GM12878 (cell line): Measurements from ENCODE around the gene SBF1.

Experiments
- CREM ChIP-seq: IDR thresholded peaks from 2 replicates; pipeline ENCODE4 v1.6.1; 2014; ENCODE audit warnings: antibody characterized with exemption, low read depth
- EP300 ChIP-seq, 2 experiments: fragments of 150-350 bp in 1 of 2; IDR thresholded peaks; 2 replicates each; pipeline ENCODE4 v1.6.1; 2011 to 2012; ENCODE audit warnings: low read depth in 2 of 2, low read length in 2 of 2, borderline replicate concordance in 1 of 2, improper control_type of control experiment in 1 of 2, inconsistent platforms in 1 of 2; ENCODE audit not compliant: control insufficient read depth in 1 of 2
- JUND ChIP-seq: IDR thresholded peaks from 2 replicates; pipeline ENCODE4 v1.6.1; 2012; ENCODE audit warnings: low read depth, mild to moderate bottlenecking, low read length, improper control_type of control experiment, moderate library complexity
- MEF2A ChIP-seq: IDR thresholded peaks from 2 replicates; pipeline ENCODE4 v1.6.1; 2011; ENCODE audit warnings: low read depth, mild to moderate bottlenecking, low read length, moderate library complexity; ENCODE audit not compliant: insufficient read depth
- POLR2A ChIP-seq: IDR thresholded peaks from 2 replicates; pipeline ENCODE4 v1.6.1; 2011; ENCODE audit warnings: low read depth, mild to moderate bottlenecking, low read length
- RELA ChIP-seq: fragments of 450-650 bp; IDR thresholded peaks from 2 replicates; pipeline ENCODE4 v1.8.0; 2014; ENCODE audit warnings: borderline replicate concordance; ENCODE audit not compliant: partially characterized antibody
- RFX5 ChIP-seq: IDR thresholded peaks from 2 replicates; pipeline ENCODE4 v1.6.1; 2011; ENCODE audit warnings: low read depth, low read length, improper control_type of control experiment
- SP1 ChIP-seq: IDR thresholded peaks from one replicate; pipeline ENCODE4 v1.6.1; 2011; ENCODE audit warnings: low read depth, low read length
- ZBTB33 ChIP-seq: fragments of 450-650 bp; IDR thresholded peaks from 2 replicates; pipeline ENCODE4 v1.6.1; 2017; ENCODE audit warnings: mild to moderate bottlenecking
- TF ChIP-seq, protein P1 (sequence below): fragments of 450-650 bp; IDR thresholded peaks from 2 replicates; pipeline ENCODE4 v1.6.1; 2017; ENCODE audit warnings: mild to moderate bottlenecking, moderate library complexity
- TF ChIP-seq, protein P2 (sequence below), 3 experiments: IDR thresholded peaks in 2 of 3; conservative IDR thresholded peaks in 1 of 3; 2 replicates each; pipeline ENCODE4 v1.5.1; 2011; ENCODE audit warnings: low read depth in 3 of 3, low read length in 3 of 3, mild to moderate bottlenecking in 3 of 3, control low read depth in 2 of 3, moderate library complexity in 2 of 3, inconsistent platforms in 1 of 3, mixed read lengths in 1 of 3; ENCODE audit not compliant: control insufficient read depth in 2 of 3, insufficient read depth in 1 of 3; ENCODE audit errors: extremely low read depth in 1 of 3

DNA sequence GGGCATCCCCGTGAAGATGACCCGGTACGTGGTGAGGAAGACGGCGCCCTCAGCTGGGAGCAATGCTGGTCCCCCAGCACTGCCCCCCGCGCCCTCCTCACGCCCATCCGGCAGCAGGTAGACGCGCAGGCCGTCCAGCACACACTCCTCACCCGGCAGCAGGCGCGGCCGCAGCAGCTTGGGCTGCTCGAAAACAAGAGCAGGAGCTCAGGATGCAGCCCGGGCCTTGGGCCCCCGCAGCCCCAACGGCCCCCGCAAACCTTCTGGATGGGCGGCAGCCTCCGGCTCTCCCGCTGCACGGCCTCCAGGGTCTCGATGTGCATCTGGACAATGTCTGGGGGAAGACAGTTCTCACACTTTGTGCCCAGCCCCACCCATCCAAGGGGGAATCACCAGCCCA lies 13.3 kb downstream of the SBF1 start:
- TF ChIP-seq, protein P1, sequence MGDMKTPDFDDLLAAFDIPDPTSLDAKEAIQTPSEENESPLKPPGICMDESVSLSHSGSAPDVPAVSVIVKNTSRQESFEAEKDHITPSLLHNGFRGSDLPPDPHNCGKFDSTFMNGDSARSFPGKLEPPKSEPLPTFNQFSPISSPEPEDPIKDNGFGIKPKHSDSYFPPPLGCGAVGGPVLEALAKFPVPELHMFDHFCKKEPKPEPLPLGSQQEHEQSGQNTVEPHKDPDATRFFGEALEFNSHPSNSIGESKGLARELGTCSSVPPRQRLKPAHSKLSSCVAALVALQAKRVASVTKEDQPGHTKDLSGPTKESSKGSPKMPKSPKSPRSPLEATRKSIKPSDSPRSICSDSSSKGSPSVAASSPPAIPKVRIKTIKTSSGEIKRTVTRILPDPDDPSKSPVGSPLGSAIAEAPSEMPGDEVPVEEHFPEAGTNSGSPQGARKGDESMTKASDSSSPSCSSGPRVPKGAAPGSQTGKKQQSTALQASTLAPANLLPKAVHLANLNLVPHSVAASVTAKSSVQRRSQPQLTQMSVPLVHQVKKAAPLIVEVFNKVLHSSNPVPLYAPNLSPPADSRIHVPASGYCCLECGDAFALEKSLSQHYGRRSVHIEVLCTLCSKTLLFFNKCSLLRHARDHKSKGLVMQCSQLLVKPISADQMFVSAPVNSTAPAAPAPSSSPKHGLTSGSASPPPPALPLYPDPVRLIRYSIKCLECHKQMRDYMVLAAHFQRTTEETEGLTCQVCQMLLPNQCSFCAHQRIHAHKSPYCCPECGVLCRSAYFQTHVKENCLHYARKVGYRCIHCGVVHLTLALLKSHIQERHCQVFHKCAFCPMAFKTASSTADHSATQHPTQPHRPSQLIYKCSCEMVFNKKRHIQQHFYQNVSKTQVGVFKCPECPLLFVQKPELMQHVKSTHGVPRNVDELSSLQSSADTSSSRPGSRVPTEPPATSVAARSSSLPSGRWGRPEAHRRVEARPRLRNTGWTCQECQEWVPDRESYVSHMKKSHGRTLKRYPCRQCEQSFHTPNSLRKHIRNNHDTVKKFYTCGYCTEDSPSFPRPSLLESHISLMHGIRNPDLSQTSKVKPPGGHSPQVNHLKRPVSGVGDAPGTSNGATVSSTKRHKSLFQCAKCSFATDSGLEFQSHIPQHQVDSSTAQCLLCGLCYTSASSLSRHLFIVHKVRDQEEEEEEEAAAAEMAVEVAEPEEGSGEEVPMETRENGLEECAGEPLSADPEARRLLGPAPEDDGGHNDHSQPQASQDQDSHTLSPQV, result no peak
- TF ChIP-seq RELA, result no peak
- no peak for TF ChIP-seq EP300 (IDR thresholded peaks at IDR 0.05; ENCODE audit: borderline replicate concordance in 1 of 2, control insufficient read depth in 1 of 2, low read depth in 2 of 2, low read length in 2 of 2)
- TF ChIP-seq, protein P2, sequence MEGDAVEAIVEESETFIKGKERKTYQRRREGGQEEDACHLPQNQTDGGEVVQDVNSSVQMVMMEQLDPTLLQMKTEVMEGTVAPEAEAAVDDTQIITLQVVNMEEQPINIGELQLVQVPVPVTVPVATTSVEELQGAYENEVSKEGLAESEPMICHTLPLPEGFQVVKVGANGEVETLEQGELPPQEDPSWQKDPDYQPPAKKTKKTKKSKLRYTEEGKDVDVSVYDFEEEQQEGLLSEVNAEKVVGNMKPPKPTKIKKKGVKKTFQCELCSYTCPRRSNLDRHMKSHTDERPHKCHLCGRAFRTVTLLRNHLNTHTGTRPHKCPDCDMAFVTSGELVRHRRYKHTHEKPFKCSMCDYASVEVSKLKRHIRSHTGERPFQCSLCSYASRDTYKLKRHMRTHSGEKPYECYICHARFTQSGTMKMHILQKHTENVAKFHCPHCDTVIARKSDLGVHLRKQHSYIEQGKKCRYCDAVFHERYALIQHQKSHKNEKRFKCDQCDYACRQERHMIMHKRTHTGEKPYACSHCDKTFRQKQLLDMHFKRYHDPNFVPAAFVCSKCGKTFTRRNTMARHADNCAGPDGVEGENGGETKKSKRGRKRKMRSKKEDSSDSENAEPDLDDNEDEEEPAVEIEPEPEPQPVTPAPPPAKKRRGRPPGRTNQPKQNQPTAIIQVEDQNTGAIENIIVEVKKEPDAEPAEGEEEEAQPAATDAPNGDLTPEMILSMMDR (IDR thresholded peaks at IDR 0.05 in 2 of 3, conservative IDR thresholded peaks at IDR 0.05 in 1 of 3; ENCODE audit: control insufficient read depth in 2 of 3, extremely low read depth in 1 of 3, insufficient read depth in 1 of 3, low read depth in 3 of 3, low read length in 3 of 3), result no peak
- no peak for TF ChIP-seq RFX5
- TF ChIP-seq SP1, result no peak
- TF ChIP-seq POLR2A, result no peak
- no peak for TF ChIP-seq CREM
- no peak for TF ChIP-seq JUND
- TF ChIP-seq MEF2A, result no peak
- no peak for TF ChIP-seq ZBTB33
